ENCODE measurements around the gene FSTL4.

FSTL4 gene

DNA sequence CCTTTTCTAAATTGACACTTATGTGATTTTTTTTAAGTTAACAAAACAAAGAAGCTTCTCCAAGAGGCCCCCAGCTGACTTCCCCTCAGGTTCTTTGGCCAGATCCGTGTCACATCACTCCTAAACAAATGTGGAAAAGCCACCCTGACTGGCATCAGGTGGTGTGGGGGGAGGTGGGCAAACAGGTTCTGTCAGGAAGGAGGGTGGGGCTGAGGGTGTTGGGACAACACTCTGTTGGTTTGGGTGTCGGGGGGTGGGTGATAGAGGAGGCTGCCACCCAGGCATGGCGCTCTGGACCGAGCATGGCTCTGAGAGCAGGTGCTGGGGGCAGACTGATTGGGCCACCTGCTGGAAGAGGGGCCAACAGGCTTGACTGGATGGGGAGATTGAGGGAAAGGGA, 349.7 kb downstream of the FSTL4 start:
- DNase-seq (ENCODE audit: low spot score) = no peak

DNA sequence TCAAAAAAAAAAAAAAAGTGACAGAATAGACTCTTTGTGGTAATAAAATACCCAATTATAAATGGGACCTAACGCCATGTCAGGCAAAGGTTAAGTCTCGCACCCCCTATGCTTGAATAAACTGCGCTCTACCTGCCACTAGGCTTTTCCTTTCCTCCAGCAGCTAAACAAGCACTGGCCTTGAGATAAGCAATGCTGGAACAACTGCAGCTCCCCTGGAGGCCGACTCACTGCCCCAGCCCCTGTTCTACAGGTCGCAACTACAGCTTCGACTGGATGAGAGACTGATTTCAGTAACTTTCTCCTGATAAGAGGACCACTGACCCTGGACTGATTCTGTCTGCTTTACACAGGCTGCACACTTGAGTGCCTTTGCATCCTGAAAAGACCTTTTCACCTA, 350.3 kb downstream of the FSTL4 start:
- DNase-seq (ENCODE audit: low spot score) = no peak

GRCh38 chr5:133260715-133261114, 351.6 kb downstream of the FSTL4 start:
- DNase-seq (ENCODE audit: low spot score) = no peak

- DNase-seq (ENCODE audit: low spot score) = no peak
These were observed 352.9 kb downstream of the FSTL4 start for GRCh38 chr5:133259199-133259997.

GRCh38 chr5:133257977-133258376, 354.4 kb downstream of the FSTL4 start:
- no peak for DNase-seq (ENCODE audit: low spot score)

DNA sequence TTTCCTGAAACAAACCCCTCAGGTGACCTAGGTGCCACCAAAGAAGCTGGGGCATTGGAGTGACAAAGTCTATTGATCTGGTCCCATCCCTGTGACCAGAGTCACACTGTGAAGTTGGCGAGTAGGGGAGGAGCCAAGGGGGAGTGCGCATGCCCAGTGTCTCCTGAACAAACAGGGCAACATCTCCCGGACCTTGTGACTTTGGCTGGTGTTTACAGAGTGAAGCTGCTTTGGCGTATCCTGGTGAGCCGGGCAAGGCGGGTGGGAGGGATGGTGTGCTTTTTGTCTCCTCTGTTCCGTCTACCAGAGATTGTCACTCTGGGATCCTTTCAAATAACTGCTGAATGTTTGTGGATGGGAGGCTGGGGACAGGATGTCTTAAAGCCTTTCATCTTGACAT, 356.1 kb downstream of the FSTL4 start:
- DNase-seq (ENCODE audit: low spot score) = no peak

DNA sequence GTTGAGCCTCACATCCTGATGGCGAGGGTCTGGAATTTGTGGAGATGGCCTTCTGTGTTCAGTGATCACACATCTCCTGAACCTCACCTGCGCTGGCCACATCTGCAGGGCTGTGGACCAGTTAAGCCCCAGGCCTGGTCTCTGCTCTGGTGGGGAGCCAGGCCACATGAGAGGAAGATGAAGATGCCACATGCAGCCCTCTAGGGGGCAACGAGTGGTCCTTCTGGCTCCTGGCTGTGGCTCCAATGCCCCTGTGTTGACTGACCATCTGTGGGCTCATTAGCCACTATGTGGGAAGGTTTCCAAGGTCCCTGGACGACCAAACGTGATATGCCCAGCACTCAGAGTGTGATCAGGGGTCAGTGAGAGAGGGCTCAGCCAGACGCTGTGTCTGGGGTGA, 357.5 kb downstream of the FSTL4 start:
- no peak for DNase-seq (ENCODE audit: low spot score)

DNA sequence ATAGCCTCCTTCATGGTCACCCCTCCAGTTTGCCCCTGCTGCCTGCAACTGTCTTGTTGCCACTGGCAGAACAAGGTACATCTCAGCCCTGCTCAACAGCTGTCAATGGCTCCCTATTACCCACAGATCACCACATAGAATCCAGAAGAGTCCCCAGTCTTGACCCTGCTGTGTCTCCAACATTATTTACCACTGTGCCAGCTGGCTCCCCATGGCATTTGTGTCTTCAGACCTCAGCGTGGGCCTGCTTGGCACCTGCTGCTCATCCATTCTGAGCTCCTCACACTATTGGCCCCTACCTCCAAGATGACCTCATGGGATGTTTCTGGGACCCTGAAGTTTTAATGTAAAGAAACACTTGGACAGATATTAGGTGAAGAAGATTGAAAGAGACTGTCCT, 358.7 kb downstream of the FSTL4 start:
- no peak for DNase-seq (ENCODE audit: low spot score)

GRCh38 chr5:133253070-133253469, 359.3 kb downstream of the FSTL4 start:
- no peak for DNase-seq (ENCODE audit: low spot score)

DNA sequence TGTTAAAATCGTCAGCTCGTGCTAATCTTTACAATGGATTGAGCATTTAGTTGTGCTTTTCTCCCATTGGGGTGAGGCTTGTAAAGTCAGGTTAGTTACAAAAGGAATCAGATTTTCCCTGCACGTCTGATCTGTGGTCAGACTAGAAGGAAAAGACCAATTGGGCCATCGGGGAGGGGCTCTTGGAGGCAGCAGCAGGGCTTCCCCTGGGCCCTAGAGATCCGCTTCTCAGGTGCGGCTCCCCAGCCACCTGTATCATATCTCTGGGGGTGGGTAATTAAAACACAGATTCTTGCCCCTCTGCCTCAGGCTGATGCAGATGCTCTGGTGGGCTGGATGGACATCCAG, 360.2 kb downstream of the FSTL4 start:
- DNase-seq (ENCODE audit: low spot score) = no peak

GRCh38 chr5:133251296-133252132, 360.8 kb downstream of the FSTL4 start:
- DNase-seq (ENCODE audit: low spot score) = no peak

DNA sequence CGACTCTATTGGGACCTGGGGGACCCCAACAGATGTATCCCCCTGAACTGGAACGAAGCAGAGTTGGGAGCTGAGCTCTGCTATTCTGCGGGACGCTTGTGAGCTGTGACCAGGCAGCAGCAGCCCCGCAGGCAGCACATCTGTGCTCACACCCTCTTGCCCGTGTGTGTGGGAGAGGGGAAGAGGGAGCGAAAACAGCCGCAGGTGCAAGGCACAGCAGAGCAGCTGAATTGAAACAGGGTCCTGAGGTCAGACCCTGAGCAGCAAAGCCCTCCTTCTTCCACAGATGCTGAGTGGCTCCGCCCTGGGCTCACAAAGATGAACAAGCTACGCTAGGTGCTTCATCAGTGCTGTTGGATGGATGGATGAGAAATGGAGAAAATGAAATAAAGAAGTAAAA, 361.8 kb downstream of the FSTL4 start:
- no peak for DNase-seq (ENCODE audit: low spot score)

DNA sequence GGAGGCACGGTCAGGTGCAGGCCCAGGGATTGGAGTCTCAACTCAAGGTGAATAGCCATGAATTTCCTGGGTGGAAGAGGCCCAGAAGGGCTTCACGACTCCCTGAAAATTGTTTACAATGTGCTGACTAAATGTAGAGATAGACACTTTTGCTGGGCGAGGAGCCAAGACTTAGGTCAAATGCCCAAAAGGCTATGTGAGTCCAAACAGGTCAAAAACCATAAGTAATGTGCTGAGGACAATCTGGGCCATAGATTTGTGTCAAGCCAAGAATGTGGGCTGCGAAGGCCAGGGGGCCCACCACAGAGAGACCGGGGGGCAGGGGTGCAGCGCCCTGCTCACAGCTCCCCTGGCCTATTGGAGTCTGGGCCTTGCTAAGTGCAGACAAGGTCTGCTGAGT, 362.7 kb downstream of the FSTL4 start:
- no peak for DNase-seq (ENCODE audit: low spot score)

GRCh38 chr5:133247881-133248624, 364.3 kb downstream of the FSTL4 start:
- DNase-seq (ENCODE audit: low spot score) = no peak

DNA sequence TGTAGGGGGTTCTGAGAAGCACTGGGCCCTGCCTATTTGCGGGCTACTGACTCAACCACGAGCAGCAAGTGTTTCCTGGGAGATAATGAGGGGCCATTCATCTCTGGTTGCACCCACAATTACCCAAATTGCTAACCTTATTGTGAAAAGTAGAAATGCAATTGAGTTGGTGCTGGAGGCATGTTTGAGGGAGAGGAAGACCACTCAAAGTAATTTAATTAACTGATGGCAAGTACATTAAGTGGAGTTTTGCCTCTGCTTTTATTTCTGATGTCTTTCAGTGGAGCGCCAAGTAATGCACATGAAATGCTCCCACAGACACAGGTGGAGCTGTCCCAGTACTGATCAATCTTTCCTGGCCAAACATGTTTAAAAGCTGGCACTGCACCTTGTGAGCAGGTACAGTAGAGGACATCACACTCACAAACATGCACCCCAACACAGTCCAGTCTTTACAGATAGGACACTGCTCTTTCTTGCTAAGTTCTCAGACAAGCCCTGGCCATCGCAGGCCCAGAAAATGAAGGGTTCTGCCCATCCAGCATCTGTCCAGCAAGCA, 365.1 kb downstream of the FSTL4 start:
- no peak for DNase-seq (ENCODE audit: low spot score)

DNA sequence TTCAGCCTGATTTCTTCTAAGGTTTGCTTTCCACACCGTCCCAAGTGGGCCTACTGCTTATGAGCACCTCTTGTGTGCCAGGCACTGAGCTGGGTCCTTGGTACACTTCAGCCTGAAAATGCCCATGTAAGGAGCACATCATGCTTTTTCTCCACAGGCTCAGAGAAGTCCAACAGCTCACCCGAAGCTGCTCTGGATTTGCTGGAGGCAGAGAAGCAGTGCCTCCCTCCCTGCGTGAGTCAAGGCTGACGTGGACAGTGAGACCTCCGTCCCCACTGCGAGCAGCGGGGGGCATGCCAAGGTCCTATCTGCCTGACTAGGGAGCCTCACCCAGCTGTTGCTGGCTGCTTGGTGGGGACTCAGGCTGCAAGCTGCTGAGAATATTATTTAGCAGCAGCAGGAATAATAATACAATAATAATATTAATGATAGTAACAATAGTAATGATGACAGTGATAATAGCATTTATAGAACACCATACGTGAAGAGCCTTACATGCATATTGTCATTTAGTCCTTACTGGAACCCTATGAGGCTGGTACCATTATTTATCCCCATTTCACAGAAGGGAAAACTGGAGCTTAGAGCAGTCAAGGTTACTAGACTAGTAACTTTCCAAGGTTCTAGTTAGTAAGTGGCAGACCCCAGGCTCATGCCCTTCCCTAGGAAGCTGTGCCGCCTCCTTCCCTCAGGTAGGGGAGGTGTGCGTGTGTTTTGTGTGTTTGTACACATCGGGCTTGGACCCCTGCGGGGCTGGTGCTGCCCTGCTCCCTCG, 365.8 kb downstream of the FSTL4 start:
- no peak for DNase-seq (ENCODE audit: low spot score)

- no peak for DNase-seq (ENCODE audit: low spot score)
These were observed 366.3 kb downstream of the FSTL4 start for GRCh38 chr5:133246053-133246370.

GRCh38 chr5:133245191-133246052, 366.9 kb downstream of the FSTL4 start:
- DNase-seq (ENCODE audit: low spot score) = peak; percentile 73

DNA sequence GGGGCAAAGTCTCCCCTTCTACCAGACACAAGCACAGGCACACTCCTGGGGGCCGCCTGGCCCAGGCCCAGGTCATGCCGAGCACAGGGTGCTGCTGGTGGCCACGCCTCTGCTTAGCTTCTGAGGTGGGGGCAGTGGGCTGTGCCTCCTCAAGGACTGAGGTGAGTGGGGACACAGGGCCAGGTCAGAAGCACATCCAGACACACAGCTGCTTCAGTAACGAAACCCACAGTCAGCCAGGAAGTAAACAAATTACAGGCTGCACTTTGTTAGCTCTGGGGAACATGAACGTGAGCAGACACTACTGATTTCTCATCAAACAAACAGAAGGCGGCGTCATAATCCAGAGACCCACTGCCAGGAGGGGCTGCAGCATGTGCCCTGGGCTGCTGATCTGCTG, 368.1 kb downstream of the FSTL4 start:
- no peak for DNase-seq (ENCODE audit: low spot score)

GRCh38 chr5:133243196-133243595, 369.1 kb downstream of the FSTL4 start:
- no peak for DNase-seq (ENCODE audit: low spot score)
